ENCODE results near the gene METTL24.

Gene METTL24

GRCh38 chr6:110357664-110358552, at the start of gene METTL24:
TSS of gene METTL24 (minus strand) at chr6:110358349. CDS start at chr6:110358272, 77 bp downstream.
- no peak for DNase-seq (ENCODE audit: low read depth, low spot score)

GRCh38 chr6:110404607-110405006, 46.5 kb upstream of the METTL24 start:
- DNase-seq (ENCODE audit: low read depth, low spot score), result no peak

GRCh38 chr6:110401585-110402176, 43.5 kb upstream of the METTL24 start:
- DNase-seq (ENCODE audit: low read depth, low spot score), result no peak

GRCh38 chr6:110400208-110400607, 42.1 kb upstream of the METTL24 start:
- DNase-seq (ENCODE audit: low read depth, low spot score), result no peak

GRCh38 chr6:110399219-110400071, 41.3 kb upstream of the METTL24 start:
- DNase-seq (ENCODE audit: low read depth, low spot score), result no peak

GRCh38 chr6:110398778-110399177, 40.6 kb upstream of the METTL24 start:
- DNase-seq (ENCODE audit: low read depth, low spot score), result no peak

GRCh38 chr6:110395221-110395620, 37.1 kb upstream of the METTL24 start:
- no peak for DNase-seq (ENCODE audit: low read depth, low spot score)

GRCh38 chr6:110394409-110394808, 36.3 kb upstream of the METTL24 start:
- DNase-seq (ENCODE audit: low read depth, low spot score), result no peak

- DNase-seq (ENCODE audit: low read depth, low spot score), result no peak
These were observed 34.6 kb upstream of the METTL24 start for GRCh38 chr6:110392727-110393126.

- no peak for DNase-seq (ENCODE audit: low read depth, low spot score)
These were observed 32.3 kb upstream of the METTL24 start for GRCh38 chr6:110390404-110390803.

GRCh38 chr6:110389689-110390382, 31.7 kb upstream of the METTL24 start:
- no peak for DNase-seq (ENCODE audit: low read depth, low spot score)

- DNase-seq (ENCODE audit: low read depth, low spot score), result no peak
These were observed 29.8 kb upstream of the METTL24 start for GRCh38 chr6:110387986-110388385.

GRCh38 chr6:110385458-110385863, 27.3 kb upstream of the METTL24 start:
- no peak for DNase-seq (ENCODE audit: low read depth, low spot score)

GRCh38 chr6:110378552-110378951, 20.4 kb upstream of the METTL24 start:
- DNase-seq (ENCODE audit: low read depth, low spot score), result no peak

GRCh38 chr6:110369066-110369465, 10.9 kb upstream of the METTL24 start:
- no peak for DNase-seq (ENCODE audit: low read depth, low spot score)

GRCh38 chr6:110368284-110368683, 10.1 kb upstream of the METTL24 start:
- no peak for DNase-seq (ENCODE audit: low read depth, low spot score)

GRCh38 chr6:110367825-110368224, 9.7 kb upstream of the METTL24 start:
- no peak for DNase-seq (ENCODE audit: low read depth, low spot score)

GRCh38 chr6:110366975-110367374, 8.8 kb upstream of the METTL24 start:
- DNase-seq (ENCODE audit: low read depth, low spot score), result no peak

- no peak for DNase-seq (ENCODE audit: low read depth, low spot score)
These were observed 8.1 kb upstream of the METTL24 start for GRCh38 chr6:110366256-110366655.

- no peak for DNase-seq (ENCODE audit: low read depth, low spot score)
These were observed 6.4 kb upstream of the METTL24 start for GRCh38 chr6:110364364-110365105.

- no peak for DNase-seq (ENCODE audit: low read depth, low spot score)
These were observed 5.6 kb upstream of the METTL24 start for GRCh38 chr6:110363748-110364147.
